Ishikawa (cell line): ENCODE measurements around the gene SLC38A2.

Experiments used
- CEBPB ChIP-seq: IDR thresholded peaks from 2 replicates; pipeline ENCODE4 v1.6.1; 2012
- CREB1 ChIP-seq: IDR thresholded peaks from 2 replicates; pipeline ENCODE4 v1.6.1; 2012; ENCODE audit warnings: low read depth
- EGR1 ChIP-seq: IDR thresholded peaks from 2 replicates; pipeline ENCODE4 v1.6.1; 2012
- EP300 ChIP-seq: IDR thresholded peaks from 2 replicates; pipeline ENCODE4 v1.6.1; 2012; ENCODE audit warnings: borderline replicate concordance
- FOXM1 ChIP-seq: IDR thresholded peaks from 2 replicates; pipeline ENCODE4 v1.6.1; 2012; ENCODE audit warnings: low read depth, borderline replicate concordance
- MAX ChIP-seq: IDR thresholded peaks from 2 replicates; pipeline ENCODE4 v1.6.1; 2012
- NFIC ChIP-seq: IDR thresholded peaks from 2 replicates; pipeline ENCODE4 v1.6.1; 2012
- RAD21 ChIP-seq: IDR thresholded peaks from 2 replicates; pipeline ENCODE4 v1.6.1; 2012; ENCODE audit warnings: low read depth
- REST ChIP-seq: IDR thresholded peaks from 2 replicates; pipeline ENCODE4 v1.6.1; 2012; ENCODE audit warnings: low read depth, mild to moderate bottlenecking
- TAF1 ChIP-seq: IDR thresholded peaks from 2 replicates; pipeline ENCODE4 v1.6.1; 2012; ENCODE audit warnings: low read depth, mild to moderate bottlenecking
- TCF12 ChIP-seq: IDR thresholded peaks from 2 replicates; pipeline ENCODE4 v1.6.1; 2012; ENCODE audit warnings: low read depth
- TEAD4 ChIP-seq: IDR thresholded peaks from 2 replicates; pipeline ENCODE4 v1.6.1; 2012
- USF1 ChIP-seq: IDR thresholded peaks from 2 replicates; pipeline ENCODE4 v1.6.1; 2012
- YY1 ChIP-seq: IDR thresholded peaks from 2 replicates; pipeline ENCODE4 v1.6.1; 2012; ENCODE audit warnings: low read depth
- ZBTB7A ChIP-seq: IDR thresholded peaks from 2 replicates; pipeline ENCODE4 v1.6.1; 2012; ENCODE audit warnings: low read depth

Gene SLC38A2

GRCh38 chr12:46363582-46364299, 8.8 kb downstream of the SLC38A2 start:
- no peak for TF ChIP-seq TCF12
- TF ChIP-seq FOXM1: no peak
- no peak for TF ChIP-seq TAF1
- TF ChIP-seq CREB1: no peak
- no peak for TF ChIP-seq REST
- no peak for TF ChIP-seq TEAD4
- TF ChIP-seq EGR1: no peak
- no peak for TF ChIP-seq EP300

GRCh38 chr12:46362895-46363581, 9.5 kb downstream of the SLC38A2 start:
- TF ChIP-seq YY1 (no peak), TCF12 (no peak), USF1 (no peak), RAD21 (no peak)

- no peak for TF ChIP-seq EGR1
- no peak for TF ChIP-seq NFIC
- TF ChIP-seq REST: no peak
- TF ChIP-seq TCF12: no peak
- TF ChIP-seq FOXM1: no peak
- TF ChIP-seq RAD21: no peak
- TF ChIP-seq MAX: no peak
- TF ChIP-seq ZBTB7A: no peak
- TF ChIP-seq EP300: no peak
- TF ChIP-seq USF1: no peak
- TF ChIP-seq TAF1: no peak
- TF ChIP-seq TEAD4: no peak
- no peak for TF ChIP-seq CEBPB
- no peak for TF ChIP-seq YY1
- no peak for TF ChIP-seq CREB1
Observed at GRCh38 chr12:46361667-46362034, 10.9 kb downstream of the SLC38A2 start.

- 0 out of 2 replicates have a peak, but pooled peaks have one; percentile 5 for TF ChIP-seq RAD21
- TF ChIP-seq MAX: no peak
Observed at GRCh38 chr12:46360908-46361666, 11.5 kb downstream of the SLC38A2 start.

- TF ChIP-seq EGR1 (no peak), YY1 (no peak), ZBTB7A (no peak), FOXM1 (no peak), MAX (no peak), TEAD4 (no peak), CREB1 (no peak), EP300 (no peak), NFIC (no peak), USF1 (no peak), CEBPB (no peak), RAD21 (no peak), TCF12 (no peak)
Observed at GRCh38 chr12:46360370-46360769, 12.2 kb downstream of the SLC38A2 start.
